ENCODE data around the gene STAT3.

DNA sequence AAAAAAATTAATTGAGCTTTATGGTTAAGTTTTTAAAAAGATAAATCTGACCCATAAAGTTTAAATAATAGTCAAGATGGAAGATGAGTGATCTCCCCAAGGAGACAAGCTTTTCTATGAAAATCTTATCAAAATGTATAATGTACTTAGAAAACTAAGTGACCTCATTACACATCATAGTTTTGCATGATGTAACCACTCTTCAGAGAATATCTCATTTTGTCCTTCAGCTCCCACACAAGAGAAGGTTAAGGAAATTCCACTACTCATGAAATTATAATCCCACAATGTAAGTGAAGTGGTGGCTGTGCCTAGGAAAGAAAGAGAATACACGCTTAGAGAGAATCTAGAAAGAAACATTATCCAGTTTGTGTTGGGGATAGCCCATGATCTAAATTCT is 14.3 kb downstream of the STAT3 start:
- TF ChIP-seq, protein P1, sequence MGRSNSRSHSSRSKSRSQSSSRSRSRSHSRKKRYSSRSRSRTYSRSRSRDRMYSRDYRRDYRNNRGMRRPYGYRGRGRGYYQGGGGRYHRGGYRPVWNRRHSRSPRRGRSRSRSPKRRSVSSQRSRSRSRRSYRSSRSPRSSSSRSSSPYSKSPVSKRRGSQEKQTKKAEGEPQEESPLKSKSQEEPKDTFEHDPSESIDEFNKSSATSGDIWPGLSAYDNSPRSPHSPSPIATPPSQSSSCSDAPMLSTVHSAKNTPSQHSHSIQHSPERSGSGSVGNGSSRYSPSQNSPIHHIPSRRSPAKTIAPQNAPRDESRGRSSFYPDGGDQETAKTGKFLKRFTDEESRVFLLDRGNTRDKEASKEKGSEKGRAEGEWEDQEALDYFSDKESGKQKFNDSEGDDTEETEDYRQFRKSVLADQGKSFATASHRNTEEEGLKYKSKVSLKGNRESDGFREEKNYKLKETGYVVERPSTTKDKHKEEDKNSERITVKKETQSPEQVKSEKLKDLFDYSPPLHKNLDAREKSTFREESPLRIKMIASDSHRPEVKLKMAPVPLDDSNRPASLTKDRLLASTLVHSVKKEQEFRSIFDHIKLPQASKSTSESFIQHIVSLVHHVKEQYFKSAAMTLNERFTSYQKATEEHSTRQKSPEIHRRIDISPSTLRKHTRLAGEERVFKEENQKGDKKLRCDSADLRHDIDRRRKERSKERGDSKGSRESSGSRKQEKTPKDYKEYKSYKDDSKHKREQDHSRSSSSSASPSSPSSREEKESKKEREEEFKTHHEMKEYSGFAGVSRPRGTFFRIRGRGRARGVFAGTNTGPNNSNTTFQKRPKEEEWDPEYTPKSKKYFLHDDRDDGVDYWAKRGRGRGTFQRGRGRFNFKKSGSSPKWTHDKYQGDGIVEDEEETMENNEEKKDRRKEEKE (IDR thresholded peaks at IDR 0.05; ENCODE audit: borderline replicate concordance in 1 of 2, control insufficient read depth in 1 of 2, low read depth in 2 of 2, low read length in 1 of 2) = no peak
- TF ChIP-seq HNRNPL (IDR thresholded peaks at IDR 0.05; ENCODE audit: low read depth, low read length) = no peak
- no peak for TF ChIP-seq EP300 (IDR thresholded peaks at IDR 0.05; ENCODE audit: low read length)
- TF ChIP-seq, protein P2, sequence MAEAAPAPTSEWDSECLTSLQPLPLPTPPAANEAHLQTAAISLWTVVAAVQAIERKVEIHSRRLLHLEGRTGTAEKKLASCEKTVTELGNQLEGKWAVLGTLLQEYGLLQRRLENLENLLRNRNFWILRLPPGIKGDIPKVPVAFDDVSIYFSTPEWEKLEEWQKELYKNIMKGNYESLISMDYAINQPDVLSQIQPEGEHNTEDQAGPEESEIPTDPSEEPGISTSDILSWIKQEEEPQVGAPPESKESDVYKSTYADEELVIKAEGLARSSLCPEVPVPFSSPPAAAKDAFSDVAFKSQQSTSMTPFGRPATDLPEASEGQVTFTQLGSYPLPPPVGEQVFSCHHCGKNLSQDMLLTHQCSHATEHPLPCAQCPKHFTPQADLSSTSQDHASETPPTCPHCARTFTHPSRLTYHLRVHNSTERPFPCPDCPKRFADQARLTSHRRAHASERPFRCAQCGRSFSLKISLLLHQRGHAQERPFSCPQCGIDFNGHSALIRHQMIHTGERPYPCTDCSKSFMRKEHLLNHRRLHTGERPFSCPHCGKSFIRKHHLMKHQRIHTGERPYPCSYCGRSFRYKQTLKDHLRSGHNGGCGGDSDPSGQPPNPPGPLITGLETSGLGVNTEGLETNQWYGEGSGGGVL (CRISPR knock-in tag; IDR thresholded peaks at IDR 0.05) = no peak
- no peak for TF ChIP-seq CREBBP (IDR thresholded peaks at IDR 0.05; ENCODE audit: low read depth, low read length)
- no peak for TF ChIP-seq KAT2B (IDR thresholded peaks at IDR 0.05; ENCODE audit: low read depth, low read length)
- no peak for TF ChIP-seq MYC (IDR thresholded peaks at IDR 0.05; ENCODE audit: low read depth, low read length)
- TF ChIP-seq MYC (CRISPR knock-in tag; IDR thresholded peaks at IDR 0.05; ENCODE audit: borderline replicate concordance, low read depth) = no peak
- TF ChIP-seq SIN3A (IDR thresholded peaks at IDR 0.05; ENCODE audit: borderline replicate concordance in 2 of 2, control insufficient read depth in 1 of 2, low read depth in 2 of 2, low read length in 2 of 2) = no peak
- TF ChIP-seq GATAD2B (IDR thresholded peaks at IDR 0.05; ENCODE audit: borderline replicate concordance) = no peak
